Fibroblast of mammary gland (primary cell): ENCODE data around the gene ALS2.
A peak's percentile ranks its signal among the peaks of the same experiment; 100 is the strongest.

Experiments
- DNase-seq: peaks from one replicate; pipeline ENCODE4 v3.0.0-alpha.2; 2010; ENCODE audit warnings: low read depth
- H3K4me3 ChIP-seq: 2 replicates; pipeline ENCODE4 v1.5.1; 2011; ENCODE audit warnings: low read depth, mild to moderate bottlenecking, low read length, moderate library complexity; ENCODE audit not compliant: control insufficient read depth
- TF ChIP-seq, protein P1 (sequence below): conservative IDR thresholded peaks from 2 replicates; pipeline ENCODE4 v1.5.1; 2011; ENCODE audit warnings: low read depth, low read length, inconsistent platforms; ENCODE audit not compliant: control insufficient read depth, insufficient read depth

Gene ALS2

DNA sequence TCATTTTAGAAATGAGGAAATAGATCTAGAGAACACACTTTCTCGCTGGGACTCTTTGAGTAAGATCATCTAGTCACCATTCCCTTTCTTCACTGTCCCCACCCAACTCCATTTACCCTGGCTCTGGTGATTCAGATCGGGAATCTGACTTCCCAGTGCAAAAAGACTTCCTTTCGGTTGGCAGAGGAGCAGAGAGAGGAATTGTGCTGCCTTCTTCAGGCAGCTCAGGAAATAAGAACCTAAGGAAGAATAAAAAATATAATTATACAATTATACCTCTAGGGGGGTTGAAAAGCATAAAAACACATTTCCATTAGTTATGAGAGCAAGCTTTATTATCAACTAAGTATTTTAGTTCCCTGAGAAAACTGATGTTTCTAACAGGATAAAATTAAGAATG is 73.0 kb downstream of the ALS2 start:
- no peak overlapping the region for H3K4me3 ChIP-seq
- DNase-seq, result peak; percentile 76
- TF ChIP-seq, protein P1, sequence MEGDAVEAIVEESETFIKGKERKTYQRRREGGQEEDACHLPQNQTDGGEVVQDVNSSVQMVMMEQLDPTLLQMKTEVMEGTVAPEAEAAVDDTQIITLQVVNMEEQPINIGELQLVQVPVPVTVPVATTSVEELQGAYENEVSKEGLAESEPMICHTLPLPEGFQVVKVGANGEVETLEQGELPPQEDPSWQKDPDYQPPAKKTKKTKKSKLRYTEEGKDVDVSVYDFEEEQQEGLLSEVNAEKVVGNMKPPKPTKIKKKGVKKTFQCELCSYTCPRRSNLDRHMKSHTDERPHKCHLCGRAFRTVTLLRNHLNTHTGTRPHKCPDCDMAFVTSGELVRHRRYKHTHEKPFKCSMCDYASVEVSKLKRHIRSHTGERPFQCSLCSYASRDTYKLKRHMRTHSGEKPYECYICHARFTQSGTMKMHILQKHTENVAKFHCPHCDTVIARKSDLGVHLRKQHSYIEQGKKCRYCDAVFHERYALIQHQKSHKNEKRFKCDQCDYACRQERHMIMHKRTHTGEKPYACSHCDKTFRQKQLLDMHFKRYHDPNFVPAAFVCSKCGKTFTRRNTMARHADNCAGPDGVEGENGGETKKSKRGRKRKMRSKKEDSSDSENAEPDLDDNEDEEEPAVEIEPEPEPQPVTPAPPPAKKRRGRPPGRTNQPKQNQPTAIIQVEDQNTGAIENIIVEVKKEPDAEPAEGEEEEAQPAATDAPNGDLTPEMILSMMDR, result peak; percentile 60

DNA sequence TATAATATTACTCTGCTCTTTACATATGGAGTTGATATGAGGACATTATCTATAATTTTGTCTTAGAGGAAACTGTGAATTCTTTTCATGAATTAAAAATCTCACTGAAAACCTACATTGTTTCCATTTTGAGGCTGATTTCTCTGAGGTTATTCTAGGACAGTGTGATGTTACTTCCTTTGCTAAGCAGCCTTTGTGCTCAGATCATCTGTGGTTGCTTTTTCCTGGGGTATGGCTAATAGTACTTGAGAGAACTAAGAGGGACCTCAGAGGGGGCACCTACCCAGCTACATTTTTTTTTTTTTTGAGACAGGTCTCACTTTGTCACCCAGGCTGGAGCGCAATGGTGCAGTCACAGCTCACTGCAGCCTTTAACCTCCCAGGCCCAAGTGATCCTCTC is 73.6 kb downstream of the ALS2 start:
- no peak overlapping the region for H3K4me3 ChIP-seq
- TF ChIP-seq, protein P1, result no peak
- DNase-seq, result no peak

- TF ChIP-seq, protein P1, result no peak
- H3K4me3 ChIP-seq, result no peak overlapping the region
- DNase-seq, result peak; percentile 48
Measured at GRCh38 chr2:201704536-201704935, 76.2 kb downstream of the ALS2 start.

DNA sequence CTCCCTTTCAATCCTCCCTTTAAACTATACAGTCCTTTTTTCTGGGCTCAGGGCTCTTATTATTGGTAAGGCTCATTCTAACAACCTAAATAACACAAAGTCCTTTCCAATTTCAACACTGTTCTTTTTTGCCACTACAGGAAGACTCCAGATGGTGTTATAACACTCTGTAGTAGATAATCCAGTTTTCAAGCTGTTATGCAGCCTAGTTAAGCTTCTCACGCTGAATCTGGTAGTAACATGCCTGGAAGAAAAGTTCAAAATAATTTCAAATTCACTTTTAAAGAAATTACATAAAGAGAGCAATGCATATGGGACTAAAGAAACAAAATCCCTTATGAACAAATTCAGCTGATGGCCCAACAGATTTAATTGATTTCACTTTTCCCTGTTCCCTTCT is 79.1 kb downstream of the ALS2 start:
- TF ChIP-seq, protein P1, result no peak
- H3K4me3 ChIP-seq, result no peak overlapping the region
- DNase-seq, result no peak

DNA sequence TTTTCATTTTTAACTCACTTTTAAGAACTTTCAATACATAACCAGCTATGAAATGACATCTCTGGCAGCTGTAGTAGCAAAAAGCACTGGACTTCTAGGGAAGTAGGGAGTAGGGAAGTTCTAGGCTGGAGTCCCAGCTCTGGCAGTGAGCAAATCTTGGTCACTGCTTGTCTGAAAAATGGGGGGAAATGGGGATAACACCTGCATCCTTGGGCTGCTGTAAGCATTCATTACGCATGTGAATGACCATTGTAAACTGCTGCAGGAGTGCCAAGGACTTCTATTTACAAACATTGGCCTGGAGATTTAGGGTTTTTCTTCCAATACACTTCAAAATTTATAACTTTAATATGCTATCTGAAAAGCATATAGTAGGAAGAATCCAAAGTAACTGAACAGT is 81.3 kb downstream of the ALS2 start:
- peak; percentile 15 for DNase-seq
- TF ChIP-seq, protein P1, result no peak
- no peak overlapping the region for H3K4me3 ChIP-seq

DNA sequence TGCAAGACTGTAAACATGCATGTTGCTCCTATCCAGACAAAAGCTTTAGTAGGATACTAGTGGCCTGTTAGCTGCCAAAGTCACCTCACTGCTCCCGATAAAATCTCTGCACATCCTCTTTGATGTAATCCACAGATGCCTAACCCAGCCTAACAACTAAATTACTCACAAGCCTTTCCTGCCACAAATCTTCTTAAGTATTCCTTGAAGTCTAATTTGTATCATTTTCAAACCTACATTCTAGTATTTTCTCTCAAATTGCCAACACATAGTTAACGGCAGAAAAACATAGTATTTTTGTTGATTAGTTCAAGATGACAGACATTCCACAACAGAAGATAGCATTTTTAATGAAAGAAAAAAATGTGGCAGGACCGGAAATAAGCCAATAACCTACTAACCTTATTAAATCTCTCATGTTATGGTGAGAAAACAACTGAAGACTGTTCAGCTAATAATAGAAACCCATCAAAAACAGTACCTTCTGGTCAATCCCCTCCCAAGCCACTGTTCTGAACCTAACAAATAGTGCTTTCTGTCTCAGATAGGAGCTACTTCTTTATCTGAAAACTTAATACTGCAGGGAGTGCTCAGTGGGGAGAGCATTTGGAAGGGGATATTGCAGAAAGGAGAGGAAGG is 82.0 kb downstream of the ALS2 start, which contains the start of gene MPP4:
MPP4 (minus strand) TSS at position 57 of the 639 bp plus-strand sequence. CDS start 4,690 bp downstream, outside the sequence.
- peak within 1 kb of the TSS; percentile 2 for H3K4me3 ChIP-seq
- TF ChIP-seq, protein P1, result no peak
- DNase-seq, result peak; percentile 68

DNA sequence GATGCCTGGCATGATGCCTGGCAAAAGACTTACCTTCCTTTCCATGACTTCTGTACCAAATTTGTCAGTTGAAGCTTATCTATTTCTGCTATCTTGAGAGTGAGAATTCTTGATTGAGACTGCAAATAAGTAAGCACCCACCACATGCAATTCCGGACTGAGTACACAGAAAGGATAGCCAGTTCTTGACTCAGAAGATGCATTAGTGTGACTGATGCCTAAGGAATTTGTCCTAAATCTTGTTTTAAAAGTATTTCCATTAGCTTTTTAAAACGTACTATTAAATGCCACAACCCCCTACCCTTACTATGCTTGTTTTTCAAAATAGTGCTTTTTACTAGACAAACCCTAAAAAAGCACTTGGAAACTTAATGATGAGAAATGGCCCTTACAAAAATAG is 82.8 kb downstream of the ALS2 start:
- TF ChIP-seq, protein P1, result no peak
- H3K4me3 ChIP-seq, result peak overlapping the region; percentile 2
- DNase-seq, result peak; percentile 86
